Uterus (tissue), 4 donors: ENCODE measurements around the gene MTHFD1. TPM values are rescaled to one million over a fixed set of nuclear protein-coding genes. Genes with fewer than 3 reads are reported as not detected.

Experiments
- DNase-seq, 2 donors: peaks; one replicate each; pipeline ENCODE4 v3.0.0-alpha.2; 2019 to 2020
- H3K27ac ChIP-seq, 2 donors: fragments of 200-600 bp; sonication (generic); 1 replicate in 1 of 2; 2 replicates in 1 of 2; pipeline ENCODE4 v1.5.1; 2016 to 2018
- H3K27me3 ChIP-seq, 2 donors: fragments of 200-600 bp; sonication (generic); one replicate each; pipeline ENCODE4 v1.5.1; 2018 to 2019; ENCODE audit warnings: control low read depth in 1 of 2
- H3K36me3 ChIP-seq, 2 donors: fragments of 200-600 bp; sonication (generic); one replicate each; pipeline ENCODE4 v1.5.1; 2019; ENCODE audit warnings: control low read depth in 1 of 2
- H3K4me1 ChIP-seq, 2 donors: fragments of 200-600 bp; sonication (generic); one replicate each; pipeline ENCODE4 v1.5.1; 2018 to 2019; ENCODE audit warnings: control low read depth in 1 of 2
- H3K4me3 ChIP-seq, 2 donors: fragments of 200-600 bp; sonication (generic); 1 replicate in 1 of 2; 2 replicates in 1 of 2; pipeline ENCODE4 v1.5.1; 2018 to 2019; ENCODE audit warnings: mild to moderate bottlenecking in 1 of 2
- H3K9me3 ChIP-seq, 2 donors: fragments of 200-600 bp; sonication (generic); one replicate each; pipeline ENCODE4 v1.5.1; 2019; ENCODE audit warnings: control low read depth in 1 of 2
- CTCF ChIP-seq, 4 experiments: fragments of 200-600 bp in 2 of 4; fragments of 450-650 bp in 2 of 4; sonication (generic) in 2 of 4; IDR thresholded peaks; one replicate each; pipeline ENCODE4 v1.5.1; 2016 to 2019; ENCODE audit warnings: antibody characterized with exemption in 4 of 4, mild to moderate bottlenecking in 2 of 4, moderate library complexity in 1 of 4
- POLR2A ChIP-seq, 2 donors: fragments of 450-650 bp; IDR thresholded peaks; one replicate each; pipeline ENCODE4 v1.6.1; 2016; ENCODE audit warnings: antibody characterized with exemption in 2 of 2, mild to moderate bottlenecking in 1 of 2, moderate library complexity in 1 of 2
- intact Hi-C: fragments of 100-400 bp; cut with DNase I; formaldehyde crosslinking; loops from one replicate; pipeline ENCODE4 v1.15.1; 2023; ENCODE audit warnings: low total_unique reads
- total RNA-seq, 4 donors: library from RNA; depleted of rRNA in 3 of 4; stranded (reverse); fragments of >200 nt in 3 of 4; gene quantifications; one replicate each; pipeline versions ENCODE4 v1.1.0 to v1.2.4, GENCODE V29; 2014 to 2023
- donor health status: DM: yes; HTN: yes; CAD: no.

The MTHFD1 gene
- total RNA-seq, 4 donors from 2014 or later, result 13.5 to 145 (median 50.0) TPM

- H3K27me3 ChIP-seq, result no peaks in the 10 kb centered on the region
- H3K4me1 ChIP-seq, result peaks cover 6 to 8% of the 10 kb centered on the region in 2 donors
- no peaks in the 10 kb centered on the region for H3K9me3 ChIP-seq
- intact Hi-C loops, result no loop called here
- no peak for TF ChIP-seq CTCF (IDR thresholded peaks at IDR 0.05)
- peak; percentile 6 to 42 for TF ChIP-seq POLR2A (IDR thresholded peaks at IDR 0.05)
- DNase-seq, result peak; percentile 86 to 89
- H3K36me3 ChIP-seq, result no peaks in the 10 kb centered on the region
- H3K27ac ChIP-seq, result peak overlapping the region; percentile 97 to 99
- H3K4me3 ChIP-seq, result peak overlapping the region; percentile 87 to 97
Measured at GRCh38 chr14:64504897-64505794, 117.0 kb downstream of the MTHFD1 start.

DNA sequence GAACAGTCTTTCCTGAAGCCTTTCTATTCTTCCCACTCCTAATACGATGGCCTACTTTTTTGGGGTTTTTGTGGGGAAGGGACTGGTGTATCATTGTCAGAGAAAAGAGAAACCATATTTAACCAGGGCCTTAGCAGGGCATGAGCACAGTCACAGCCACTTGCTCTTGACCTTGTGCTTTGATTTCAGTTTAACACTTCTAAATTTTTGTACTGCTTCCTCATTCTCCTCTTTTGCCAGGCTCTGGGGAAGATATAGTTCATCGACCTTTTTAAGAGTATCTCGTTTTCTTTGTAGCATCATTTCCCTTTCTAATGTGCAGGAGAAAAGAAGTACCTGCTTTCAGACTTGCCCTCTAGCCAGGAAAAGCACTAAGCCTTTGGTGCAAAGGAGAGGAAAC is 118.6 kb downstream of the MTHFD1 start:
- Histone ChIP-seq H3K27ac (peak overlapping the region; percentile 30 to 99), H3K4me3 (no peak overlapping the region), H3K4me1 (peaks cover 0 to 4% of the 10 kb centered on the region in 2 donors), H3K36me3 (no peaks in the 10 kb centered on the region), H3K9me3 (no peaks in the 10 kb centered on the region), H3K27me3 (no peaks in the 10 kb centered on the region)
- TF ChIP-seq CTCF (IDR thresholded peaks at IDR 0.05), result no peak
- TF ChIP-seq POLR2A (IDR thresholded peaks at IDR 0.05), result no peak
- intact Hi-C loops, result no loop called here
- no peak for DNase-seq

GRCh38 chr14:64507376-64508156 is 119.4 kb downstream of the MTHFD1 start:
- no peaks in the 10 kb centered on the region for H3K27me3 ChIP-seq
- no peak overlapping the region for H3K4me3 ChIP-seq
- TF ChIP-seq CTCF (IDR thresholded peaks at IDR 0.05), result no peak
- TF ChIP-seq POLR2A (IDR thresholded peaks at IDR 0.05), result no peak
- peak overlapping the region in 1 of 2 donors; percentile 99 for H3K27ac ChIP-seq
- DNase-seq, result no peak
- no peaks in the 10 kb centered on the region for H3K9me3 ChIP-seq
- H3K4me1 ChIP-seq, result no peaks in the 10 kb centered on the region
- no peaks in the 10 kb centered on the region for H3K36me3 ChIP-seq
- intact Hi-C loops, result no loop called here

GRCh38 chr14:64508215-64508776 is 120.1 kb downstream of the MTHFD1 start:
- Histone ChIP-seq H3K9me3 (no peaks in the 10 kb centered on the region), H3K4me3 (no peak overlapping the region), H3K4me1 (no peaks in the 10 kb centered on the region), H3K27ac (no peak overlapping the region), H3K27me3 (no peaks in the 10 kb centered on the region), H3K36me3 (no peaks in the 10 kb centered on the region)
- TF ChIP-seq CTCF (IDR thresholded peaks at IDR 0.05) (no peak), POLR2A (IDR thresholded peaks at IDR 0.05) (no peak)
- intact Hi-C loops, result no loop called here
- DNase-seq, result no peak
